IMR-90 (cell line): ENCODE measurements around the gene RUFY1. TPM values are rescaled to one million over a fixed set of nuclear protein-coding genes. Genes with fewer than 3 reads are reported as not detected.
A peak's percentile ranks its signal among the peaks of the same experiment; 100 is the strongest.

Experiments used
- ATAC-seq: fragments of 200-7000 bp; cut with Tn5 transposase; 2 replicates; pipeline ENCODE4 v1.9.1; 2020; ENCODE audit warnings: low read depth, mild to moderate bottlenecking, moderate library complexity
- BruUV-seq: library from RNA; stranded (reverse); fragments of 400-500 nt; replicated peaks from 2 replicates; lab custom pipeline; 2021; lab: Mats Ljungman, UMichigan
- CTCF ChIA-PET: fragments of 300-600 bp; formaldehyde crosslinking; extraction: SDS; loops from one replicate; lab custom pipeline; 2021; ENCODE audit warnings: antibody characterized with exemption; lab: Yijun Ruan, JAX
- POLR2A ChIA-PET: fragments of 300-600 bp; sonication (Branson Sonifier 250); formaldehyde crosslinking; loops from one replicate; lab custom pipeline; 2022; ENCODE audit warnings: antibody characterized with exemption; ENCODE audit not compliant: unreplicated experiment; lab: Charles Lee
- DNase-seq: peaks from one replicate; pipeline ENCODE4 v3.0.0; 2013
- H2AFZ ChIP-seq: replicated peaks from 2 replicates; pipeline ENCODE3; 2013; ENCODE audit warnings: low read length, mild to moderate bottlenecking; ENCODE audit not compliant: poor library complexity
- H2AK5ac ChIP-seq: 2 replicates; pipeline ENCODE4 v1.6.1; 2013; ENCODE audit warnings: low read depth, low read length, inconsistent platforms
- H2AK9ac ChIP-seq: replicated peaks from 2 replicates; pipeline ENCODE3; 2013; ENCODE audit warnings: mild to moderate bottlenecking, low read depth, low read length, moderate library complexity; ENCODE audit not compliant: poor library complexity
- H2BK120ac ChIP-seq: 2 replicates; pipeline ENCODE4 v1.6.1; 2013; ENCODE audit warnings: low read depth, low read length, inconsistent platforms
- H2BK15ac ChIP-seq: 3 replicates; pipeline ENCODE4 v1.6.1; 2013; ENCODE audit warnings: low read depth, low read length, inconsistent platforms
- H2BK20ac ChIP-seq: 2 replicates; pipeline ENCODE4 v1.6.1; 2013; ENCODE audit warnings: low read depth, mild to moderate bottlenecking, inconsistent platforms, low read length, moderate library complexity
- H2BK5ac ChIP-seq: 2 replicates; pipeline ENCODE4 v1.6.1; 2013; ENCODE audit warnings: mild to moderate bottlenecking, low read depth, low read length, inconsistent platforms; ENCODE audit not compliant: poor library complexity, severe bottlenecking
- H3K14ac ChIP-seq: replicated peaks from 2 replicates; pipeline ENCODE4 v1.6.1; 2013; ENCODE audit warnings: low read depth, low read length, inconsistent platforms
- H3K18ac ChIP-seq: 2 replicates; pipeline ENCODE4 v1.6.1; 2013; ENCODE audit warnings: low read depth, low read length, control low read depth
- H3K23ac ChIP-seq: 2 replicates; pipeline ENCODE4 v1.6.1; 2013; ENCODE audit warnings: low read depth, low read length, inconsistent platforms
- H3K27ac ChIP-seq: 2 replicates; pipeline ENCODE4 v1.5.1; 2013; ENCODE audit warnings: mild to moderate bottlenecking, control low read depth, low read length; ENCODE audit not compliant: insufficient read depth
- H3K27me3 ChIP-seq: 2 replicates; pipeline ENCODE4 v1.6.1; 2013; ENCODE audit warnings: low read length; ENCODE audit not compliant: control insufficient read depth, insufficient read depth
- H3K36me3 ChIP-seq: 2 replicates; pipeline ENCODE4 v1.6.1; 2013; ENCODE audit warnings: low read length, mixed read lengths; ENCODE audit not compliant: control insufficient read depth, insufficient read depth
- H3K4ac ChIP-seq: 2 replicates; pipeline ENCODE4 v1.6.1; 2013; ENCODE audit warnings: low read depth, low read length, inconsistent platforms
- H3K4me1 ChIP-seq: 2 replicates; pipeline ENCODE4 v1.6.1; 2013; ENCODE audit warnings: low read length, mixed read lengths; ENCODE audit not compliant: control insufficient read depth, insufficient read depth
- H3K4me2 ChIP-seq: 2 replicates; pipeline ENCODE4 v1.6.1; 2013; ENCODE audit warnings: low read depth, mild to moderate bottlenecking, control low read depth, low read length, moderate library complexity
- H3K4me3 ChIP-seq: 2 replicates; pipeline ENCODE4 v1.5.1; 2013; ENCODE audit warnings: low read depth, mild to moderate bottlenecking, control low read depth, low read length, moderate library complexity; ENCODE audit not compliant: insufficient read depth
- H3K56ac ChIP-seq: 2 replicates; pipeline ENCODE4 v1.6.1; 2013; ENCODE audit warnings: low read length, inconsistent platforms; ENCODE audit not compliant: insufficient read depth; ENCODE audit errors: extremely low read depth
- H3K79me1 ChIP-seq, 2 experiments: 2 replicates each; pipeline ENCODE4 v1.6.1; 2013; ENCODE audit warnings: low read length in 2 of 2, inconsistent platforms in 1 of 2, low read depth in 1 of 2
- H3K9ac ChIP-seq: 2 replicates; pipeline ENCODE4 v1.6.1; 2013; ENCODE audit warnings: low read depth, low read length, control low read depth
- H3K9me1 ChIP-seq: 2 replicates; pipeline ENCODE4 v1.6.1; 2013; ENCODE audit warnings: low read length, inconsistent platforms; ENCODE audit not compliant: insufficient read depth
- H3K9me3 ChIP-seq: 2 replicates; pipeline ENCODE4 v1.6.1; 2013; ENCODE audit warnings: low read length; ENCODE audit not compliant: control insufficient read depth, insufficient read depth
- H4K20me1 ChIP-seq: 2 replicates; pipeline ENCODE4 v1.6.1; 2013; ENCODE audit warnings: low read length, inconsistent platforms; ENCODE audit not compliant: insufficient read depth
- H4K5ac ChIP-seq: 2 replicates; pipeline ENCODE4 v1.6.1; 2013; ENCODE audit warnings: mild to moderate bottlenecking, low read depth, low read length, control low read depth
- H4K8ac ChIP-seq, 2 experiments: 2 replicates each; pipeline ENCODE4 v1.6.1; 2013; ENCODE audit warnings: low read depth in 2 of 2, low read length in 2 of 2, control low read depth in 1 of 2, inconsistent platforms in 1 of 2
- H4K91ac ChIP-seq: 2 replicates; pipeline ENCODE4 v1.6.1; 2013; ENCODE audit warnings: low read depth, low read length, inconsistent platforms; ENCODE audit not compliant: insufficient read depth
- FOS ChIP-seq: fragments of 150-350 bp; IDR thresholded peaks from 2 replicates; pipeline ENCODE4 v1.6.1; 2016; ENCODE audit warnings: low read depth, low read length
- MAFK ChIP-seq: IDR thresholded peaks from 2 replicates; pipeline ENCODE4 v1.6.1; 2012; ENCODE audit warnings: low read depth, low read length, improper control_type of control experiment
- NFE2L2 ChIP-seq: fragments of 150-350 bp; IDR thresholded peaks from 2 replicates; pipeline ENCODE4 v1.6.1; 2016; ENCODE audit warnings: low read depth, mild to moderate bottlenecking, low read length
- POLR2A ChIP-seq: IDR thresholded peaks from 2 replicates; pipeline ENCODE4 v1.6.1; 2012; ENCODE audit warnings: mild to moderate bottlenecking, low read depth, low read length
- RCOR1 ChIP-seq: IDR thresholded peaks from 2 replicates; pipeline ENCODE4 v1.6.1; 2012; ENCODE audit warnings: mild to moderate bottlenecking, low read length, improper control_type of control experiment; ENCODE audit not compliant: insufficient replicate concordance
- SMC3 ChIP-seq: fragments of 150-350 bp; IDR thresholded peaks from 2 replicates; pipeline ENCODE4 v1.6.1; 2016; ENCODE audit warnings: low read depth, mild to moderate bottlenecking, antibody characterized with exemption, low read length, moderate library complexity
- WGBS, 2 experiments: methylation state at CpG; one replicate each; pipeline versions ENCODE4 v1.1.5 to v1.1.7; 2013; ENCODE audit warnings: missing lambda C conversion rate in 2 of 2; ENCODE audit not compliant: insufficient read length in 1 of 2; ENCODE audit errors: extremely low coverage in 2 of 2; 5-methylcytosine and 5-hydroxymethylcytosine counted together
- dilution Hi-C: fragments of 300-500 bp; cut with HindIII; formaldehyde crosslinking; loops from one replicate; pipeline ENCODE4 v1.14.3; 2018; ENCODE audit warnings: low sequenced_read_pairs; ENCODE audit not compliant: unreplicated experiment
- in situ Hi-C: fragments of 300-500 bp; cut with MboI; formaldehyde crosslinking; loops from 3 replicates; pipeline ENCODE4 v1.14.3; 2019; ENCODE audit warnings: low sequenced_read_pairs, inconsistent platforms, mixed read lengths
- intact Hi-C: fragments of 100-400 bp; cut with micrococcal nuclease; formaldehyde crosslinking; loops from 2 replicates; pipeline ENCODE4 v1.10.0; 2022
- polyA plus RNA-seq, 3 experiments: library from polyadenylated mRNA; depleted of rRNA; stranded (reverse); fragments of >200 nt; gene quantifications; 2 replicates each; pipeline ENCODE4 v1.2.3, GENCODE V29; 2012; ENCODE audit warnings: low replicate concordance in 1 of 3
- total RNA-seq: library from RNA; depleted of rRNA; stranded (reverse); fragments of >200 nt; gene quantifications from 2 replicates; pipeline ENCODE4 v1.2.3, GENCODE V29; 2012
- TF ChIP-seq, protein P1 (sequence below): conservative IDR thresholded peaks from 2 replicates; pipeline ENCODE4 v1.5.1; 2012; ENCODE audit warnings: mild to moderate bottlenecking, low read depth, low read length, improper control_type of control experiment
- TF ChIP-seq, protein P2 (sequence below): fragments of 150-350 bp; IDR thresholded peaks from 2 replicates; pipeline ENCODE4 v1.6.1; 2016; ENCODE audit warnings: low read depth, mild to moderate bottlenecking, low read length, moderate library complexity, borderline replicate concordance

RUFY1 gene
- total and polyA plus RNA-seq, 2 of the 4 experiments (the other 2 are of a cell fraction) = 19.5 to 21.8 TPM

DNA sequence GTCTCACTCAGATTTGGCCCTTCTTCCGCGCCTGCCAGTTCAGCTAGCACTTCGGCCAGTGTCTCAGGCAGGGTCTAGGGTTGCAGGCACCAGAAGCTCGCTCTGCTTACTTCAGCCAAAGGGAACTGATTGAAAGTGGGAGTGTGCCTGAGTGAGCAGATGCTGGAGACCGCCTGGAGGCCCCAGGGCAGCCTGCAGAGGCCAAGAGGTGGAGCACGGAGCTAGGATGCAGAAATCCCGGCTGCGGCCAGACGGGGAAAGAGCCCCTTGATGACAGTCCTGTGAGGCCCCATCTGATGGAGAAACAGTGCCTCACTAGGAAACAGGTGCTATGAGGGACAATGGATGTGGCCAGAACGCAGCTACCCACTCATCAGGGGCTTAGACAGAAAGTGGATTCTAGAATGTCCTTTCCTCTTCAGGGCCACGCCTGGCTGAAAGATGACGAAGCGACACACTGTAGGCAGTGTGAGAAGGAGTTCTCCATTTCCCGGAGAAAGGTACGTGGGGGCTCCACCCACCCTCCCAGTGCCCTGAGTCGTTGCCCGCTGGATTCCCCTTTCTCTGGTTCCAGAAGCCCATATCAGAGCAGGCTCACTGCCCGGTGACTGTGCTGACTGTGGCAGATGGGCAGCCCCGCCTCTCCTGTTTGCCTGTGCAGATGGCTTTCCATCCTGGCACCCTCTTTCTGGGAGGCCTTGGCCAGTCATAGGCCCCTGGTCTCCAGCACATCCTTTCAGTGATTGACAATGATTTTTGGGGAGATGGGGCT, 57.0 kb downstream of the RUFY1 start:
- dilution Hi-C loops (no loop called here), in situ Hi-C loops (no loop called here), intact Hi-C loops (no loop called here)
- ATAC-seq (peak; percentile 2), DNase-seq (no peak)
- no peak overlapping the region for H3K23ac ChIP-seq
- peak; percentile 15; the same call in 1 of the 2 replicates for TF ChIP-seq POLR2A
- no peak for TF ChIP-seq NFE2L2
- TF ChIP-seq, protein P1, sequence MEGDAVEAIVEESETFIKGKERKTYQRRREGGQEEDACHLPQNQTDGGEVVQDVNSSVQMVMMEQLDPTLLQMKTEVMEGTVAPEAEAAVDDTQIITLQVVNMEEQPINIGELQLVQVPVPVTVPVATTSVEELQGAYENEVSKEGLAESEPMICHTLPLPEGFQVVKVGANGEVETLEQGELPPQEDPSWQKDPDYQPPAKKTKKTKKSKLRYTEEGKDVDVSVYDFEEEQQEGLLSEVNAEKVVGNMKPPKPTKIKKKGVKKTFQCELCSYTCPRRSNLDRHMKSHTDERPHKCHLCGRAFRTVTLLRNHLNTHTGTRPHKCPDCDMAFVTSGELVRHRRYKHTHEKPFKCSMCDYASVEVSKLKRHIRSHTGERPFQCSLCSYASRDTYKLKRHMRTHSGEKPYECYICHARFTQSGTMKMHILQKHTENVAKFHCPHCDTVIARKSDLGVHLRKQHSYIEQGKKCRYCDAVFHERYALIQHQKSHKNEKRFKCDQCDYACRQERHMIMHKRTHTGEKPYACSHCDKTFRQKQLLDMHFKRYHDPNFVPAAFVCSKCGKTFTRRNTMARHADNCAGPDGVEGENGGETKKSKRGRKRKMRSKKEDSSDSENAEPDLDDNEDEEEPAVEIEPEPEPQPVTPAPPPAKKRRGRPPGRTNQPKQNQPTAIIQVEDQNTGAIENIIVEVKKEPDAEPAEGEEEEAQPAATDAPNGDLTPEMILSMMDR = no peak
- no peak for TF ChIP-seq RCOR1
- no peak for TF ChIP-seq SMC3
- TF ChIP-seq, protein P2, sequence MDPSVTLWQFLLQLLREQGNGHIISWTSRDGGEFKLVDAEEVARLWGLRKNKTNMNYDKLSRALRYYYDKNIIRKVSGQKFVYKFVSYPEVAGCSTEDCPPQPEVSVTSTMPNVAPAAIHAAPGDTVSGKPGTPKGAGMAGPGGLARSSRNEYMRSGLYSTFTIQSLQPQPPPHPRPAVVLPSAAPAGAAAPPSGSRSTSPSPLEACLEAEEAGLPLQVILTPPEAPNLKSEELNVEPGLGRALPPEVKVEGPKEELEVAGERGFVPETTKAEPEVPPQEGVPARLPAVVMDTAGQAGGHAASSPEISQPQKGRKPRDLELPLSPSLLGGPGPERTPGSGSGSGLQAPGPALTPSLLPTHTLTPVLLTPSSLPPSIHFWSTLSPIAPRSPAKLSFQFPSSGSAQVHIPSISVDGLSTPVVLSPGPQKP = no peak
- TF ChIP-seq MAFK = no peak
- TF ChIP-seq FOS = no peak
- peaks cover 66% of the 10 kb centered on the region for H3K36me3 ChIP-seq
- no peak overlapping the region for H2BK15ac ChIP-seq
- no peak overlapping the region for H4K8ac ChIP-seq
- no peak overlapping the region for H3K27ac ChIP-seq
- peaks cover 3% of the 10 kb centered on the region; the same call in 1 of the 2 replicates for H3K9me1 ChIP-seq
- no TSS peak for BruUV-seq
- CTCF ChIA-PET = interaction anchor here (1.0 kb wide), 1 partner anchor 9 kb away, joined by 6 read pairs; no protein-coding TSS in a partner anchor
- peaks cover 8% of the 10 kb centered on the region for H3K4me1 ChIP-seq
- no peak overlapping the region for H2BK20ac ChIP-seq
- H3K9me3 ChIP-seq = no peaks in the 10 kb centered on the region
- no peak overlapping the region for H2AK5ac ChIP-seq
- H3K4ac ChIP-seq = no peak overlapping the region
- H2AK9ac ChIP-seq = no peak overlapping the region
- peaks cover 65% of the 10 kb centered on the region for H4K20me1 ChIP-seq
- no peak overlapping the region for H2BK5ac ChIP-seq
- H3K18ac ChIP-seq = no peak overlapping the region
- H3K4me3 ChIP-seq = no peak overlapping the region
- WGBS, 2 experiments = 69% methylated on average over 6 of the region's 19 CpGs; no CpG with 5 or more reads in 1 of the 2 experiments
- no peak overlapping the region for H3K14ac ChIP-seq
- H2AFZ ChIP-seq = peak overlapping the region; percentile 47
- H3K79me1 ChIP-seq = peaks cover 12 to 39% of the 10 kb centered on the region in 2 experiments; a peak in 3 of 4 replicates
- no peak overlapping the region for H3K4me2 ChIP-seq
- no peak overlapping the region for H3K9ac ChIP-seq
- POLR2A ChIA-PET = no interaction called here
- H2BK120ac ChIP-seq = no peak overlapping the region
- no peaks in the 10 kb centered on the region for H3K27me3 ChIP-seq
- no peak overlapping the region for H4K91ac ChIP-seq
- H3K56ac ChIP-seq = no peak overlapping the region
- H4K5ac ChIP-seq = no peak overlapping the region
